Measurements from ENCODE around the gene GRPEL1.

GRCh38 chr4:7094916-7095315 lies 27.1 kb upstream of the GRPEL1 start:
- no peak for TF ChIP-seq POLR2A (IDR thresholded peaks at IDR 0.05)
- TF ChIP-seq CTCF (IDR thresholded peaks at IDR 0.05), result no peak
